DND-41 (cell line): ENCODE data around the gene CRTC3.

Source experiments
- ATAC-seq: fragments of 200-7000 bp; cut with Tn5 transposase; 3 replicates; pipeline ENCODE4 v1.9.1; 2021; ENCODE audit warnings: low read depth; ENCODE audit not compliant: insufficient read depth
- DNase-seq: peaks from one replicate; pipeline ENCODE4 v3.0.0-alpha.2; 2020
- H2AFZ ChIP-seq: 2 replicates; pipeline ENCODE4 v1.6.0; 2012; ENCODE audit warnings: low read depth, low read length
- H3K27ac ChIP-seq: 2 replicates; pipeline ENCODE4 v1.5.1; 2012; ENCODE audit warnings: low read length, inconsistent platforms
- H3K27me3 ChIP-seq: fragments of 200-600 bp; sonication (generic); 2 replicates; pipeline ENCODE4 v1.6.0; 2012; ENCODE audit warnings: low read length, mild to moderate bottlenecking, inconsistent platforms; ENCODE audit not compliant: insufficient read depth, poor library complexity
- H3K36me3 ChIP-seq: 2 replicates; pipeline ENCODE4 v1.5.1; 2012; ENCODE audit warnings: low read length, inconsistent platforms; ENCODE audit not compliant: insufficient read depth
- H3K4me1 ChIP-seq: 2 replicates; pipeline ENCODE4 v1.5.1; 2012; ENCODE audit warnings: mild to moderate bottlenecking, low read length; ENCODE audit not compliant: insufficient read depth
- H3K4me2 ChIP-seq: 2 replicates; pipeline ENCODE4 v1.6.0; 2012; ENCODE audit warnings: mild to moderate bottlenecking, moderate library complexity, low read length, inconsistent platforms; ENCODE audit not compliant: insufficient read depth
- H3K4me3 ChIP-seq, 2 experiments: fragments of 200-600 bp in 1 of 2; shearing (Covaris generic) in 1 of 2; 2 replicates each; pipeline ENCODE4 v1.5.1; 2012 to 2016; ENCODE audit warnings: inconsistent platforms in 2 of 2, low read length in 2 of 2, mild to moderate bottlenecking in 2 of 2, low read depth in 1 of 2, moderate library complexity in 1 of 2
- H3K79me2 ChIP-seq: 2 replicates; pipeline ENCODE4 v1.6.0; 2012; ENCODE audit warnings: low read length, inconsistent platforms; ENCODE audit not compliant: insufficient read depth
- H3K9ac ChIP-seq: 2 replicates; pipeline ENCODE4 v1.6.0; 2012; ENCODE audit warnings: low read depth, mild to moderate bottlenecking, inconsistent platforms, low read length, moderate library complexity
- H3K9me3 ChIP-seq: 2 replicates; pipeline ENCODE4 v1.5.1; 2012; ENCODE audit warnings: low read length, moderate library complexity, mild to moderate bottlenecking, inconsistent platforms; ENCODE audit not compliant: insufficient read depth, severe bottlenecking
- H4K20me1 ChIP-seq: 2 replicates; pipeline ENCODE4 v1.6.0; 2012; ENCODE audit warnings: low read length; ENCODE audit not compliant: insufficient read depth
- CTCF ChIP-seq: IDR thresholded peaks from 2 replicates; pipeline ENCODE4 v1.5.1; 2012; ENCODE audit warnings: borderline replicate concordance, low read length, moderate library complexity, mild to moderate bottlenecking; ENCODE audit not compliant: poor library complexity, severe bottlenecking; ENCODE audit errors: extremely low read depth
- EZH2 ChIP-seq: IDR thresholded peaks from 3 replicates; pipeline ENCODE4 v1.6.1; 2012; ENCODE audit warnings: borderline replicate concordance, low read depth, mild to moderate bottlenecking, moderate library complexity, low read length, inconsistent platforms; ENCODE audit not compliant: severe bottlenecking

The CRTC3 gene

GRCh38 chr15:90683371-90683770 is 153.6 kb downstream of the CRTC3 start:
- H4K20me1 ChIP-seq: no peaks in the 10 kb centered on the region
- H3K36me3 ChIP-seq: no peaks in the 10 kb centered on the region
- peaks cover 32% of the 10 kb centered on the region for H3K4me1 ChIP-seq
- H3K4me2 ChIP-seq: no peak overlapping the region
- no peaks in the 10 kb centered on the region for H3K27me3 ChIP-seq
- no peak for TF ChIP-seq EZH2
- no peak for TF ChIP-seq CTCF
- H3K9ac ChIP-seq: no peak overlapping the region
- DNase-seq (no peak), ATAC-seq (no peak)
- H3K4me3 ChIP-seq: no peak overlapping the region
- no peaks in the 10 kb centered on the region for H3K9me3 ChIP-seq
- no peak overlapping the region for H3K27ac ChIP-seq
- H3K79me2 ChIP-seq: no peaks in the 10 kb centered on the region
- no peak overlapping the region for H2AFZ ChIP-seq

- H3K4me2 ChIP-seq: no peak overlapping the region
- no peak overlapping the region for H2AFZ ChIP-seq
- no peaks in the 10 kb centered on the region for H4K20me1 ChIP-seq
- H3K4me3 ChIP-seq: no peak overlapping the region
- H3K9ac ChIP-seq: no peak overlapping the region
- no peaks in the 10 kb centered on the region for H3K9me3 ChIP-seq
- H3K4me1 ChIP-seq: peaks cover 32% of the 10 kb centered on the region
- TF ChIP-seq CTCF (no peak), EZH2 (no peak)
- H3K36me3 ChIP-seq: no peaks in the 10 kb centered on the region
- DNase-seq (no peak), ATAC-seq (no peak)
- H3K27ac ChIP-seq: no peak overlapping the region
- no peaks in the 10 kb centered on the region for H3K27me3 ChIP-seq
- no peaks in the 10 kb centered on the region for H3K79me2 ChIP-seq
These were observed 154.2 kb downstream of the CRTC3 start for GRCh38 chr15:90683876-90684275.

- Histone ChIP-seq H3K79me2 (no peaks in the 10 kb centered on the region), H2AFZ (no peak overlapping the region), H4K20me1 (no peaks in the 10 kb centered on the region), H3K4me2 (no peak overlapping the region), H3K4me1 (peaks cover 32% of the 10 kb centered on the region), H3K9me3 (no peaks in the 10 kb centered on the region), H3K9ac (no peak overlapping the region), H3K4me3 (no peak overlapping the region), H3K36me3 (no peaks in the 10 kb centered on the region), H3K27ac (no peak overlapping the region), H3K27me3 (no peaks in the 10 kb centered on the region)
- DNase-seq (no peak), ATAC-seq (no peak)
- no peak for TF ChIP-seq CTCF
These were observed 154.6 kb downstream of the CRTC3 start for GRCh38 chr15:90684281-90684680.
